OCI-LY3 (cell line): ENCODE measurements around the gene STARD13.

Source experiments
- CTCF ChIP-seq: fragments of 200-600, 300-600 bp; sonication (generic); IDR thresholded peaks from 2 replicates; pipeline ENCODE4 v1.5.1; 2014; ENCODE audit warnings: antibody characterized with exemption, low read length, low read depth
- EZH2phosphoT487 ChIP-seq: fragments of 200-600 bp; shearing (Covaris generic); IDR thresholded peaks from 2 replicates; pipeline ENCODE4 v1.6.1; 2018; ENCODE audit warnings: antibody characterized with exemption, mixed run types, low read depth

GRCh38 chr13:33290421-33290965 is 4.9 kb upstream of the STARD13 start:
- TF ChIP-seq CTCF = no peak
- TF ChIP-seq EZH2phosphoT487 = no peak
